Neural cell (in vitro differentiated cells): ENCODE results near the gene METTL8.

Source experiments
- CTCF ChIP-seq: fragments of 450-650 bp; IDR thresholded peaks from 2 replicates; pipeline ENCODE4 v1.5.1; 2014; ENCODE audit warnings: antibody characterized with exemption, mild to moderate bottlenecking, moderate library complexity; ENCODE audit not compliant: poor library complexity, severe bottlenecking
- EP300 ChIP-seq: fragments of 450-650 bp; conservative IDR thresholded peaks from 2 replicates; pipeline ENCODE4 v1.6.1; 2014; ENCODE audit warnings: antibody characterized with exemption, mild to moderate bottlenecking, moderate library complexity; ENCODE audit not compliant: poor library complexity, severe bottlenecking
- EZH2 ChIP-seq: fragments of 200-600, 300-800 bp; shearing (Covaris generic), sonication (generic); IDR thresholded peaks from 2 replicates; pipeline ENCODE4 v1.6.1; 2014; ENCODE audit warnings: antibody characterized with exemption, low read length, borderline replicate concordance, mild to moderate bottlenecking; ENCODE audit not compliant: insufficient read depth, poor library complexity, severe bottlenecking
- MXI1 ChIP-seq: fragments of 450-650 bp; conservative IDR thresholded peaks from 2 replicates; pipeline ENCODE4 v1.6.1; 2014; ENCODE audit warnings: antibody characterized with exemption, mild to moderate bottlenecking; ENCODE audit not compliant: poor library complexity, severe bottlenecking
- POLR2AphosphoS5 ChIP-seq: IDR thresholded peaks from 2 replicates; pipeline ENCODE4 v1.6.1; 2012
- RAD21 ChIP-seq: fragments of 450-650 bp; conservative IDR thresholded peaks from 2 replicates; pipeline ENCODE4 v1.6.1; 2014; ENCODE audit warnings: antibody characterized with exemption, mild to moderate bottlenecking, moderate library complexity
- SMC3 ChIP-seq: fragments of 450-650 bp; conservative IDR thresholded peaks from 2 replicates; pipeline ENCODE4 v1.6.1; 2014; ENCODE audit warnings: antibody characterized with exemption, mild to moderate bottlenecking, moderate library complexity; ENCODE audit not compliant: poor library complexity
- TAF1 ChIP-seq: IDR thresholded peaks from 2 replicates; pipeline ENCODE4 v1.6.1; 2012; ENCODE audit warnings: low read depth
- TF ChIP-seq, protein P1 (sequence below): IDR thresholded peaks from 2 replicates; pipeline ENCODE4 v1.6.1; 2012; ENCODE audit warnings: borderline replicate concordance

DNA sequence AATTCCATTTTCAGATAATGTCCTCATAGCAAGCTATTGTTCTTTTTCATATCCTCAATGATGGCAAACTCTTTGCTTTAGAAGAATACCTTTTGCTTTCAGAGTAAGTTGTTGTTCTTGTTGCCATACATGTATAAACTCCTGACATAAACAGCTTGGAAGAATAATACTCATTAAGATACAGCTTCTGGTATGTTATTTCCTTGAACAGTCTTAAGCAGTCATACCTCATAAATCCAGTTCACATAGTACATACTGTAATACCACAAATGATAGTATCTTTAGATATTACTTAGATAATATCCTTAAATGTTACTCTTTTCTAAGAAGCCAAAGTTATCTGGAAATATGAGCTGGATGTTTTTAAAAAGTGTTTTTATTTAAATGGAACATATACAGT lies 23.2 kb downstream of the METTL8 start:
- no peak for TF ChIP-seq CTCF
- no peak for TF ChIP-seq POLR2AphosphoS5
- TF ChIP-seq EZH2, result no peak
- no peak for TF ChIP-seq EP300
- TF ChIP-seq MXI1, result no peak
- TF ChIP-seq TAF1, result no peak
- TF ChIP-seq, protein P1, sequence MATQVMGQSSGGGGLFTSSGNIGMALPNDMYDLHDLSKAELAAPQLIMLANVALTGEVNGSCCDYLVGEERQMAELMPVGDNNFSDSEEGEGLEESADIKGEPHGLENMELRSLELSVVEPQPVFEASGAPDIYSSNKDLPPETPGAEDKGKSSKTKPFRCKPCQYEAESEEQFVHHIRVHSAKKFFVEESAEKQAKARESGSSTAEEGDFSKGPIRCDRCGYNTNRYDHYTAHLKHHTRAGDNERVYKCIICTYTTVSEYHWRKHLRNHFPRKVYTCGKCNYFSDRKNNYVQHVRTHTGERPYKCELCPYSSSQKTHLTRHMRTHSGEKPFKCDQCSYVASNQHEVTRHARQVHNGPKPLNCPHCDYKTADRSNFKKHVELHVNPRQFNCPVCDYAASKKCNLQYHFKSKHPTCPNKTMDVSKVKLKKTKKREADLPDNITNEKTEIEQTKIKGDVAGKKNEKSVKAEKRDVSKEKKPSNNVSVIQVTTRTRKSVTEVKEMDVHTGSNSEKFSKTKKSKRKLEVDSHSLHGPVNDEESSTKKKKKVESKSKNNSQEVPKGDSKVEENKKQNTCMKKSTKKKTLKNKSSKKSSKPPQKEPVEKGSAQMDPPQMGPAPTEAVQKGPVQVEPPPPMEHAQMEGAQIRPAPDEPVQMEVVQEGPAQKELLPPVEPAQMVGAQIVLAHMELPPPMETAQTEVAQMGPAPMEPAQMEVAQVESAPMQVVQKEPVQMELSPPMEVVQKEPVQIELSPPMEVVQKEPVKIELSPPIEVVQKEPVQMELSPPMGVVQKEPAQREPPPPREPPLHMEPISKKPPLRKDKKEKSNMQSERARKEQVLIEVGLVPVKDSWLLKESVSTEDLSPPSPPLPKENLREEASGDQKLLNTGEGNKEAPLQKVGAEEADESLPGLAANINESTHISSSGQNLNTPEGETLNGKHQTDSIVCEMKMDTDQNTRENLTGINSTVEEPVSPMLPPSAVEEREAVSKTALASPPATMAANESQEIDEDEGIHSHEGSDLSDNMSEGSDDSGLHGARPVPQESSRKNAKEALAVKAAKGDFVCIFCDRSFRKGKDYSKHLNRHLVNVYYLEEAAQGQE, result no peak
- TF ChIP-seq SMC3, result no peak
- no peak for TF ChIP-seq RAD21
